Activated CD4-positive, CD25-positive, alpha-beta regulatory T cell treated with anti-CD3 and anti-CD28 coated beads, Interleukin-2, amount 50 U/mL, for 16 hours (primary cell): ENCODE results near the gene MED1.

Experiments used
- DNase-seq: peaks from one replicate; pipeline ENCODE4 v3.0.0-alpha.2; 2020; ENCODE audit warnings: low read depth, low spot score

MED1 gene

GRCh38 chr17:39361064-39361463, 90.0 kb downstream of the MED1 start:
- no peak for DNase-seq

GRCh38 chr17:39360537-39360936, 90.5 kb downstream of the MED1 start:
- DNase-seq, result no peak

- no peak for DNase-seq
Measured at GRCh38 chr17:39359994-39360393, 91.1 kb downstream of the MED1 start.

- DNase-seq, result no peak
Measured at GRCh38 chr17:39357986-39358385, 93.1 kb downstream of the MED1 start.

GRCh38 chr17:39357488-39357887, 93.6 kb downstream of the MED1 start:
- no peak for DNase-seq
